Upper lobe of right lung (tissue), 1 donor: ENCODE results near the gene OSBPL10. TPM values are rescaled to one million over a fixed set of nuclear protein-coding genes. Genes with fewer than 3 reads are reported as not detected.

Experiments used
- ATAC-seq: fragments of 200-7000 bp; cut with Tn5 transposase; one replicate; pipeline ENCODE4 v1.9.1; 2020; ENCODE audit warnings: mild to moderate bottlenecking, moderate library complexity
- DNase-seq: peaks from one replicate; pipeline ENCODE4 v3.0.0-alpha.2; 2020
- H3K27ac ChIP-seq: fragments of 200-600 bp; one replicate; pipeline ENCODE4 v1.8.0; 2022
- H3K27me3 ChIP-seq: fragments of 200-600 bp; one replicate; pipeline ENCODE4 v1.8.0; 2022; ENCODE audit warnings: mild to moderate bottlenecking
- H3K36me3 ChIP-seq: fragments of 200-600 bp; one replicate; pipeline ENCODE4 v1.8.0; 2022
- H3K4me1 ChIP-seq: fragments of 200-600 bp; one replicate; pipeline ENCODE4 v1.8.0; 2022
- H3K4me3 ChIP-seq: fragments of 200-600 bp; one replicate; pipeline ENCODE4 v1.8.0; 2022; ENCODE audit warnings: mild to moderate bottlenecking
- H3K9me3 ChIP-seq: fragments of 200-600 bp; one replicate; pipeline ENCODE4 v1.8.0; 2022
- intact Hi-C: fragments of 100-400 bp; cut with DNase I; formaldehyde crosslinking; loops from one replicate; pipeline ENCODE4 v1.11.0; 2022
- total RNA-seq: library from RNA; stranded (reverse); fragmentation: NEBNext Ultra II Directional; extraction: Animal tissue kit (Norgen Biotek cat#: 25700); gene quantifications from one replicate; pipeline ENCODE4 v1.2.1, GENCODE V29; 2021
- TF ChIP-seq, protein P1 (sequence below): fragments of 200-600 bp; IDR thresholded peaks from one replicate; pipeline ENCODE4 v1.8.0; 2022; ENCODE audit warnings: antibody characterized with exemption
- donor health status: DM: no; HTN: yes; CAD: no; lungs with severe emphysema.

OSBPL10 gene
- total RNA-seq, 1 donor from 2014 or later: 30.8 TPM

DNA sequence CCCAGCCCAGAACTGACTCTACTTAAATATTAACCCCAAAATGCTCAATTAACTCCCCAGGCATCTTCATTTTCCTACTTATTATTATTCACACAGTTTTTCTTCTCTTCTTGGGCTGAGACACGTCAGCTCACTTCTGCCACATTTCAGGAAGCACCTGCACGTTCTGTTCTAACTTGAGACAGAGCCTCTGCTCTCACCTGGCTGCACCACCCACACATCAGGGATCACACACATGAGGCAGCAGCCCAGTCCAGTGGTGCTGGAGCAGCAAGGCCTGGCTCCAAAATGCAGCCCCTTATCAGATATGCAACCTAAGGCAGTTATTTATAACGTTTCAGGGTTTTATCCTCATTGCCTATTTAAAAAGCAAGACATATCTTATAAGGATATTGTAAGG is 127.5 kb downstream of the OSBPL10 start:
- Histone ChIP-seq H3K4me1 (peaks cover 4% of the 10 kb centered on the region), H3K4me3 (no peak overlapping the region), H3K36me3 (no peaks in the 10 kb centered on the region), H3K27ac (no peak overlapping the region), H3K27me3 (no peaks in the 10 kb centered on the region), H3K9me3 (no peaks in the 10 kb centered on the region)
- TF ChIP-seq, protein P1, sequence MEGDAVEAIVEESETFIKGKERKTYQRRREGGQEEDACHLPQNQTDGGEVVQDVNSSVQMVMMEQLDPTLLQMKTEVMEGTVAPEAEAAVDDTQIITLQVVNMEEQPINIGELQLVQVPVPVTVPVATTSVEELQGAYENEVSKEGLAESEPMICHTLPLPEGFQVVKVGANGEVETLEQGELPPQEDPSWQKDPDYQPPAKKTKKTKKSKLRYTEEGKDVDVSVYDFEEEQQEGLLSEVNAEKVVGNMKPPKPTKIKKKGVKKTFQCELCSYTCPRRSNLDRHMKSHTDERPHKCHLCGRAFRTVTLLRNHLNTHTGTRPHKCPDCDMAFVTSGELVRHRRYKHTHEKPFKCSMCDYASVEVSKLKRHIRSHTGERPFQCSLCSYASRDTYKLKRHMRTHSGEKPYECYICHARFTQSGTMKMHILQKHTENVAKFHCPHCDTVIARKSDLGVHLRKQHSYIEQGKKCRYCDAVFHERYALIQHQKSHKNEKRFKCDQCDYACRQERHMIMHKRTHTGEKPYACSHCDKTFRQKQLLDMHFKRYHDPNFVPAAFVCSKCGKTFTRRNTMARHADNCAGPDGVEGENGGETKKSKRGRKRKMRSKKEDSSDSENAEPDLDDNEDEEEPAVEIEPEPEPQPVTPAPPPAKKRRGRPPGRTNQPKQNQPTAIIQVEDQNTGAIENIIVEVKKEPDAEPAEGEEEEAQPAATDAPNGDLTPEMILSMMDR: no peak
- ATAC-seq: no peak
- intact Hi-C loops: no loop called here
- no peak for DNase-seq

DNA sequence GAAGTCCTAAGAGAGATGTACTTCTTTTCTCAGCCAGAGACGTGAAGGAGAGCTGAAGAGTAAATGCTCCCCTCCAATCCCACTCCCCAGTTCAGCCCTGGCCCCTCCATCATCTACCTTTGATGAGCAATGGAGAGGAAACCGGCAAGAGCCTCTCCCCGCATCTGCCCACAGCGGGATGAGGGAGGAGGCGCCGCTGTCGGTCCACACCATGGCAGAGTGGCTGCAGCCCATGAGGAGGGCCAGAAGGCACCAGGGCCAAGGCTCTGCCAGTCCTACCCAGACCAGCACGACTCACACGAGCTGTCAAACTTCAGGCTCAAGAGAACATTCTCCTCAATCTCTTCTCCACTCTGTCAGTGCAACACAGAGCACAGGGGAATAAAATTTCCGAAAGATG is 129.8 kb downstream of the OSBPL10 start:
- no peak overlapping the region for H3K27ac ChIP-seq
- H3K9me3 ChIP-seq: no peaks in the 10 kb centered on the region
- H3K4me3 ChIP-seq: no peak overlapping the region
- H3K27me3 ChIP-seq: no peaks in the 10 kb centered on the region
- no peaks in the 10 kb centered on the region for H3K36me3 ChIP-seq
- no peak for ATAC-seq
- TF ChIP-seq, protein P1: no peak
- no peak for DNase-seq
- intact Hi-C loops: no loop called here
- peaks cover 4% of the 10 kb centered on the region for H3K4me1 ChIP-seq

DNA sequence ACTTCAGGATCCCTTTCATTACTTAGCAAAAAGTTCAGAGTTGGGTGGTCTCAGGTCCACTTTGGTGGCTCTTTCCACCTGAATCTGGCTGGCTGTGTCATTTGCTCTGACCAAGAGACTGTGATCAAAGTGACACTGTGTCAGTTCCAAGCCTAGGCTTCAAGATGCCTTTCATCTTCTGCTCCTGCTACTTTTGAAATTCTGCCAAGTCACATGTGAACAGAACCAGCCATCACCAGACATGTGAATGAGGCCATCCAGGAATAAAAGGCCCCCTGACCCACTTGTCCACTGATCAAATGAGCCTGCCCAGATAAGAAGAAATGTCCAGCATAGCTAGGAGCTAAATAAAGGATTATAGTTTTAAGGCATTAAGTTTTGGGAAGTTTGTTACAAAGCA is 132.2 kb downstream of the OSBPL10 start:
- DNase-seq (no peak), ATAC-seq (no peak)
- H3K4me3 ChIP-seq: no peak overlapping the region
- no peak overlapping the region for H3K27ac ChIP-seq
- H3K4me1 ChIP-seq: peaks cover 4% of the 10 kb centered on the region
- TF ChIP-seq, protein P1: no peak
- no peaks in the 10 kb centered on the region for H3K9me3 ChIP-seq
- H3K36me3 ChIP-seq: no peaks in the 10 kb centered on the region
- H3K27me3 ChIP-seq: no peaks in the 10 kb centered on the region
- intact Hi-C loops: no loop called here

DNA sequence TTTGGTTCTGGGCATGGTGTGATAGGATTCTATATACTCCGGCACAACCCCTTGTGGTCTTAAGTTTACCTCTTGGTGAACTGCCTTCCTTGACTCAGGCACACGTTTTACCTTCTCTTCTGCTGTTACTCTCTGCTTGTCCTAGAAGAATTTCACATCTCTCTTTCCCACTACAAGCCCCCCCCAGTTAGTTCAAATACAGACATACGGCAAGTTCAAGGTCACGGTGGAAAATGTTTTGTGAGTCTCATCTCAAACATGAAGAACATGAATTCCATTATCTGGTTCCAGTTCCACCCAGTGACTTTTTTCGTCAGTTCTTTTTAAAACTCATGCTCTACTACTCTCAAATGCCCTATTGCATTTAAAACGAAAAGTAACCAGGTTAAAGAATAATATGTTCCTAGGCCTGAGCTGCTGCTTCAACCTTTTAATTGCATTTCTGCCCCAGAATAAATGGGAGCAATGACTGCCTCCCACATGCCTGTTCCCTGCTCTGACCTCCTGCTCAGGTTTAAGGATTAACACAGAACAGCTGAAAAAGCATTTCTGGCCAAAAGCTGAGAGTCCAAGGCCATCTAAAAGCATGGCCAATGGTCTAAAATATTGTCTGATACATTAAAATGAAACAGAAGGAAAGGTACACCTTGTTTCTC is 132.8 kb downstream of the OSBPL10 start:
- Histone ChIP-seq H3K27ac (no peak overlapping the region), H3K4me3 (no peak overlapping the region), H3K4me1 (peaks cover 4% of the 10 kb centered on the region), H3K27me3 (no peaks in the 10 kb centered on the region), H3K36me3 (no peaks in the 10 kb centered on the region), H3K9me3 (no peaks in the 10 kb centered on the region)
- intact Hi-C loops: no loop called here
- TF ChIP-seq, protein P1: no peak
- DNase-seq (no peak), ATAC-seq (no peak)

DNA sequence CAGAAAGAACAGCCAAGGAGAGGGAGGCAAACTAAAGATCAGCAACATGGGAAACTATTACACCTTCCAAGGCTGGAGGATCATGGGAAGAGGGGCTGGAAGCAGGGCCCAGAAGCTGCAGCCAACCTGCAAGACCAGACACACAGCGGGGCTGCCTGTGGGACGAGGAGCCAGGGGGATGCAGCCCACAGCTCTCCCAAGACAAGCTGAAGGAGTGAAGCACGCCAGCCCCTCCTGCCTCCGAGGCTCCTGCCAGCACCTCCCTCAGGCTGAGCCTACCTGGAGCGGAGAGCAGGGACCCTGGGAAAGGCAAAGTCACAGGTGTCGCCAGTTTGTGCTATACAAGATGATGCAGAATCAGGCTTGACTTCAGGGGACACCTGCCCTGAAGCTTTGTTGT is 133.3 kb downstream of the OSBPL10 start:
- TF ChIP-seq, protein P1: no peak
- Histone ChIP-seq H3K4me1 (peaks cover 4% of the 10 kb centered on the region), H3K9me3 (no peaks in the 10 kb centered on the region), H3K36me3 (no peaks in the 10 kb centered on the region), H3K27me3 (no peaks in the 10 kb centered on the region), H3K4me3 (no peak overlapping the region), H3K27ac (no peak overlapping the region)
- ATAC-seq: no peak
- intact Hi-C loops: no loop called here
- DNase-seq: no peak

DNA sequence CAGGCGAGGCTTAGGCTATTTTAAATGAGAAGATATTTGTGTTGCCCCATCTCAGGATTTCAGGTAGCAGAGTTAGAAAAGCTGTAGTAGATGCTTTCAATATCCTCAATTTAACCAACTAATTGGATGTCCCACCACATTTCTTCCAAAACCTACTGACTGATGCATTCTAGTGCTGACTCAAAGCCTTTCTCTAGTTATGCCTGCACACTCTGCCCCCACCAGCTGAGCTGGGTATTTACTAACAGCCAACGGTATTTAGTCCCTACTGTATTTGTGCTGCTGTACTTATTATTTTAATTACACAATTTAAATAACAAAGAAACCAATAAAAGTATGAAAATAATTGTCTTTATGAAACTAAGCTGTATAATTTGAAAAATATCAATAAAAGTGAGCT is 139.5 kb downstream of the OSBPL10 start:
- Histone ChIP-seq H3K9me3 (no peaks in the 10 kb centered on the region), H3K4me1 (no peaks in the 10 kb centered on the region), H3K36me3 (no peaks in the 10 kb centered on the region), H3K27me3 (no peaks in the 10 kb centered on the region), H3K27ac (no peak overlapping the region), H3K4me3 (no peak overlapping the region)
- ATAC-seq (no peak), DNase-seq (no peak)
- TF ChIP-seq, protein P1: no peak
- intact Hi-C loops: no loop called here
